ENCODE measurements around the gene FAM227A. TPM values are rescaled to one million over a fixed set of nuclear protein-coding genes. Genes with fewer than 3 reads are reported as not detected.

The FAM227A gene
- total and polyA plus RNA-seq, 2 of the 4 experiments (the other 2 are of a cell fraction): 1.3 to 1.4 TPM

GRCh38 chr22:38618258-38618657, 37.9 kb downstream of the FAM227A start:
- DNase-seq: no peak
- no peak overlapping the region for H3K14ac ChIP-seq (replicated peaks; ENCODE audit: low read depth, low read length)
- no peak overlapping the region for H4K91ac ChIP-seq (ENCODE audit: insufficient read depth, low read depth, low read length)
- 0 out of 2 replicates have a peak, but pooled peaks cover 3% of the 10 kb centered on the region for H3K9me1 ChIP-seq (ENCODE audit: insufficient read depth, low read length)
- no peak overlapping the region for H3K9ac ChIP-seq (ENCODE audit: low read depth, low read length)
- H3K4ac ChIP-seq (ENCODE audit: low read depth, low read length): no peak overlapping the region
- in situ Hi-C loops (cut with MboI; ENCODE audit: low sequenced_read_pairs): no loop called here
- dilution Hi-C loops (cut with HindIII; ENCODE audit: low sequenced_read_pairs, unreplicated experiment): no loop called here
- no peak overlapping the region for H3K4me3 ChIP-seq (ENCODE audit: insufficient read depth, low read depth, low read length)
- no CpG with 5 or more reads among the region's 1 CpG for WGBS, 2 experiments (ENCODE audit: extremely low coverage in 2 of 2, insufficient read length in 1 of 2)
- no peak overlapping the region for H3K56ac ChIP-seq (ENCODE audit: extremely low read depth, insufficient read depth, low read length)
- no peak overlapping the region for H3K4me2 ChIP-seq (ENCODE audit: low read depth, low read length)
- peaks cover 2% of the 10 kb centered on the region; the same call in 1 of the 2 replicates for H3K4me1 ChIP-seq (ENCODE audit: control insufficient read depth, insufficient read depth, low read length)
- H2BK15ac ChIP-seq (ENCODE audit: low read depth, low read length): no peak overlapping the region
- no peak overlapping the region for H2AK9ac ChIP-seq (replicated peaks; ENCODE audit: low read depth, low read length, poor library complexity)
- intact Hi-C loops (cut with micrococcal nuclease): no loop called here
- 0 out of 2 replicates have a peak, but pooled peaks cover 2% of the 10 kb centered on the region for H3K9me3 ChIP-seq (ENCODE audit: control insufficient read depth, insufficient read depth, low read length)
- H2AK5ac ChIP-seq (ENCODE audit: low read depth, low read length): no peak overlapping the region
- no peak overlapping the region for H2BK20ac ChIP-seq (ENCODE audit: low read depth, low read length)
- POLR2A ChIA-PET (ENCODE audit: unreplicated experiment): interaction anchor here (0.6 kb wide), 1 partner anchor 210 kb away, joined by 3 read pairs; no protein-coding TSS in a partner anchor
- H2AFZ ChIP-seq (replicated peaks; ENCODE audit: low read length, poor library complexity): no peak overlapping the region
- TF ChIP-seq, protein P1, sequence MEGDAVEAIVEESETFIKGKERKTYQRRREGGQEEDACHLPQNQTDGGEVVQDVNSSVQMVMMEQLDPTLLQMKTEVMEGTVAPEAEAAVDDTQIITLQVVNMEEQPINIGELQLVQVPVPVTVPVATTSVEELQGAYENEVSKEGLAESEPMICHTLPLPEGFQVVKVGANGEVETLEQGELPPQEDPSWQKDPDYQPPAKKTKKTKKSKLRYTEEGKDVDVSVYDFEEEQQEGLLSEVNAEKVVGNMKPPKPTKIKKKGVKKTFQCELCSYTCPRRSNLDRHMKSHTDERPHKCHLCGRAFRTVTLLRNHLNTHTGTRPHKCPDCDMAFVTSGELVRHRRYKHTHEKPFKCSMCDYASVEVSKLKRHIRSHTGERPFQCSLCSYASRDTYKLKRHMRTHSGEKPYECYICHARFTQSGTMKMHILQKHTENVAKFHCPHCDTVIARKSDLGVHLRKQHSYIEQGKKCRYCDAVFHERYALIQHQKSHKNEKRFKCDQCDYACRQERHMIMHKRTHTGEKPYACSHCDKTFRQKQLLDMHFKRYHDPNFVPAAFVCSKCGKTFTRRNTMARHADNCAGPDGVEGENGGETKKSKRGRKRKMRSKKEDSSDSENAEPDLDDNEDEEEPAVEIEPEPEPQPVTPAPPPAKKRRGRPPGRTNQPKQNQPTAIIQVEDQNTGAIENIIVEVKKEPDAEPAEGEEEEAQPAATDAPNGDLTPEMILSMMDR (conservative IDR thresholded peaks at IDR 0.05; ENCODE audit: low read depth, low read length): no peak
- TF ChIP-seq NFE2L2 (IDR thresholded peaks at IDR 0.05; ENCODE audit: low read depth, low read length) (no peak), CEBPB (IDR thresholded peaks at IDR 0.05; ENCODE audit: low read depth, low read length) (no peak), BHLHE40 (IDR thresholded peaks at IDR 0.05; ENCODE audit: low read depth, low read length) (no peak), RFX5 (IDR thresholded peaks at IDR 0.05; ENCODE audit: low read depth, low read length) (no peak), FOS (IDR thresholded peaks at IDR 0.05; ENCODE audit: low read depth, low read length) (no peak), MAZ (IDR thresholded peaks at IDR 0.05; ENCODE audit: borderline replicate concordance, low read depth, low read length) (no peak), POLR2A (IDR thresholded peaks at IDR 0.05; ENCODE audit: low read depth, low read length) (no peak), MXI1 (IDR thresholded peaks at IDR 0.05; ENCODE audit: borderline replicate concordance, low read depth, low read length) (no peak), MAFK (IDR thresholded peaks at IDR 0.05; ENCODE audit: low read depth, low read length) (no peak), USF2 (IDR thresholded peaks at IDR 0.05; ENCODE audit: low read depth, low read length) (no peak), SMC3 (IDR thresholded peaks at IDR 0.05; ENCODE audit: low read depth, low read length) (no peak), RAD21 (IDR thresholded peaks at IDR 0.05; ENCODE audit: low read length) (no peak), RCOR1 (IDR thresholded peaks at IDR 0.05; ENCODE audit: insufficient replicate concordance, low read length) (no peak), CHD1 (IDR thresholded peaks at IDR 0.05; ENCODE audit: low read depth, low read length) (no peak), ELK1 (IDR thresholded peaks at IDR 0.05; ENCODE audit: borderline replicate concordance, low read depth, low read length) (no peak)
- CTCF ChIA-PET: no interaction called here
- H4K20me1 ChIP-seq (ENCODE audit: insufficient read depth, low read length): no peaks in the 10 kb centered on the region
- no peak overlapping the region for H2BK120ac ChIP-seq (ENCODE audit: low read depth, low read length)
- no peaks in the 10 kb centered on the region; the same call in 1 of the 2 replicates for H3K36me3 ChIP-seq (ENCODE audit: control insufficient read depth, insufficient read depth, low read length)
- H3K23ac ChIP-seq (ENCODE audit: low read depth, low read length): no peak overlapping the region
- H3K79me1 ChIP-seq (ENCODE audit: low read depth in 1 of 2, low read length in 2 of 2): no peaks in the 10 kb centered on the region
- no peak overlapping the region for H3K27ac ChIP-seq (ENCODE audit: insufficient read depth, low read length)
- no peak overlapping the region for H3K18ac ChIP-seq (ENCODE audit: low read depth, low read length)
- no peak overlapping the region for H2BK5ac ChIP-seq (ENCODE audit: low read depth, low read length, poor library complexity, severe bottlenecking)
- ATAC-seq (ENCODE audit: low read depth): no peak
- H4K8ac ChIP-seq (ENCODE audit: low read depth in 2 of 2, low read length in 2 of 2): no peak overlapping the region
- no TSS peak for BruUV-seq (replicated peaks)
- H4K5ac ChIP-seq (ENCODE audit: low read depth, low read length): no peak overlapping the region
- H3K27me3 ChIP-seq (ENCODE audit: control insufficient read depth, insufficient read depth, low read length): no peaks in the 10 kb centered on the region

All from IMR-90 (cell line).